Natural killer cell treated with Interleukin-12 subunit alpha and Interleukin-12 subunit beta and Interleukin-15 and Interleukin-18, amount 100 ng/mL, for 72 hours (primary cell): ENCODE measurements around the gene SLBP. TPM values are rescaled to one million over a fixed set of nuclear protein-coding genes. Genes with fewer than 3 reads are reported as not detected.

ENCODE experiments used
- ATAC-seq, 2 donors: fragments of 150-1000 bp; cut with Tn5 transposase in 1 of 2; sonication (Bioruptor Pico), chemical (Tn5 transposase) in 1 of 2; 2 replicates each; pipeline ENCODE4 v1.10.0; 2021
- DNase-seq: peaks from one replicate; pipeline ENCODE4 v3.0.0; 2022; ENCODE audit warnings: low spot score
- H3K27ac Mint-ChIP-seq, 2 donors: 1 replicate in 1 of 2; 2 replicates in 1 of 2; pipeline ENCODE4 v1.8.0; 2022; ENCODE audit warnings: mixed read lengths in 2 of 2, mild to moderate bottlenecking in 1 of 2, moderate library complexity in 1 of 2
- H3K27me3 Mint-ChIP-seq, 2 donors: 1 replicate in 1 of 2; 2 replicates in 1 of 2; pipeline ENCODE4 v1.8.0; 2022; ENCODE audit warnings: mixed read lengths in 2 of 2
- H3K36me3 Mint-ChIP-seq: one replicate; pipeline ENCODE4 v1.8.0; 2022; ENCODE audit warnings: mixed read lengths
- H3K4me1 Mint-ChIP-seq, 2 donors: 1 replicate in 1 of 2; 2 replicates in 1 of 2; pipeline ENCODE4 v1.8.0; 2022; ENCODE audit warnings: low read depth in 2 of 2, mixed read lengths in 2 of 2, mild to moderate bottlenecking in 1 of 2
- H3K4me3 Mint-ChIP-seq: one replicate; pipeline ENCODE4 v1.8.0; 2022; ENCODE audit warnings: mixed read lengths
- H3K9me3 Mint-ChIP-seq: 2 replicates; pipeline ENCODE4 v1.8.0; 2022; ENCODE audit warnings: mixed read lengths
- total RNA-seq, 2 donors: library from RNA; stranded (reverse); gene quantifications; one replicate each; pipeline ENCODE4 v1.2.3, GENCODE V29; 2022

Gene SLBP
- total RNA-seq, 2 donors from 2014 or later: 83.0 to 129 TPM

- no peaks in the 10 kb centered on the region for H3K27me3 Mint-ChIP-seq
- no peaks in the 10 kb centered on the region for H3K36me3 Mint-ChIP-seq
- no peak overlapping the region for H3K27ac Mint-ChIP-seq
Measured at GRCh38 chr4:1744552-1744951, 32.4 kb upstream of the SLBP start.

DNA sequence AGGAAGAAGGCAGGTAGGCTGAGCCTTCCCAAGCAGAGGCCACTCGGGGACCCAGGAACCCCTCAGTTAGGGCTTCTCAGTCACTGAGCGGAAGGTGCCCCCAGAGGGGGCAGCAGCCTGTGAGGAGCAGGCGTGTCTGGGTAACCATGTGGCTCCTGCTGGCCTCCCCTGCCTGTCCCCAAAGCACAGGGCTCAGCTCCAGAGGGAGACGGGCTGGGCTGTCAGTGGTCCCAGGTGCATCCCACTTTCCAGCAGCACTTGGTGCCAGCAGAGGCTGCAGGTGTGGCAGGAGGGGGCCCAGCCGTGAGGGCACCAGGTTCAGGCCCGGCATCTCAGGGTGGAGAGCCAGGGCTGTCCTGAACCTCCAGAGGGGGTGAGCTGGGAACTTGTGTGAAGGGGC, 31.9 kb upstream of the SLBP start:
- no peaks in the 10 kb centered on the region for H3K4me1 Mint-ChIP-seq
- H3K27ac Mint-ChIP-seq: no peak overlapping the region
- no peak overlapping the region for H3K4me3 Mint-ChIP-seq
- no peaks in the 10 kb centered on the region for H3K9me3 Mint-ChIP-seq
- ATAC-seq (no peak), DNase-seq (no peak)
- H3K36me3 Mint-ChIP-seq: peaks cover under 1% of the 10 kb centered on the region
- no peaks in the 10 kb centered on the region for H3K27me3 Mint-ChIP-seq

More at GRCh38 chr4:1744552-1744951, 32.4 kb upstream of the SLBP start:
- ATAC-seq (no peak), DNase-seq (no peak)
- Mint-ChIP-seq H3K4me3 (no peak overlapping the region), H3K9me3 (no peaks in the 10 kb centered on the region), H3K4me1 (no peaks in the 10 kb centered on the region)

- Mint-ChIP-seq H3K4me1 (no peaks in the 10 kb centered on the region), H3K4me3 (no peak overlapping the region), H3K27ac (no peak overlapping the region), H3K9me3 (peaks cover 3% of the 10 kb centered on the region), H3K36me3 (peaks cover 5% of the 10 kb centered on the region), H3K27me3 (no peaks in the 10 kb centered on the region)
- DNase-seq: no peak
- no peak for ATAC-seq
Measured at GRCh38 chr4:1743551-1743950, 31.4 kb upstream of the SLBP start.

DNA sequence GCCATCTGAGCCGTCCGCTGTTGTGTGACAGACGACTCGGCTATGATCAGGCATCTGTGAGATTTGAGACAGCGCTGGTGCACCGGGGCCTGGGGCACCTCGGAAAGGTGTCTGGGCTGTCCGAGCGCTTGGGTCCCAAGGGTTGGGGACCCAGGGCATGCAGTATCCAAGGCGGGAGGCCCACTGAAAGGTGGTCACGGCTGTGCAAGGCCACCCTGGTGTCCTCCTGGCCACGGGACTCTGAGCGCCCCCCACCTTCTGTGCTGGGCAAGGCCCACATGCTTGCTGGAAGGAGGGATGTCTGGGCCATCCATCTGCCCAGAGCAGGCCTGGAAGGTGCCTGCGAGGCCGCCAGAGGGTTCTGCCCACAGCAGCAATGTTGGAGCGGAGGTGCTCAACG, 29.1 kb upstream of the SLBP start:
- Mint-ChIP-seq H3K27me3 (no peaks in the 10 kb centered on the region), H3K36me3 (peaks cover 11% of the 10 kb centered on the region), H3K4me1 (no peaks in the 10 kb centered on the region), H3K4me3 (no peak overlapping the region), H3K27ac (no peak overlapping the region), H3K9me3 (peaks cover 4% of the 10 kb centered on the region)
- ATAC-seq (no peak), DNase-seq (no peak)

DNA sequence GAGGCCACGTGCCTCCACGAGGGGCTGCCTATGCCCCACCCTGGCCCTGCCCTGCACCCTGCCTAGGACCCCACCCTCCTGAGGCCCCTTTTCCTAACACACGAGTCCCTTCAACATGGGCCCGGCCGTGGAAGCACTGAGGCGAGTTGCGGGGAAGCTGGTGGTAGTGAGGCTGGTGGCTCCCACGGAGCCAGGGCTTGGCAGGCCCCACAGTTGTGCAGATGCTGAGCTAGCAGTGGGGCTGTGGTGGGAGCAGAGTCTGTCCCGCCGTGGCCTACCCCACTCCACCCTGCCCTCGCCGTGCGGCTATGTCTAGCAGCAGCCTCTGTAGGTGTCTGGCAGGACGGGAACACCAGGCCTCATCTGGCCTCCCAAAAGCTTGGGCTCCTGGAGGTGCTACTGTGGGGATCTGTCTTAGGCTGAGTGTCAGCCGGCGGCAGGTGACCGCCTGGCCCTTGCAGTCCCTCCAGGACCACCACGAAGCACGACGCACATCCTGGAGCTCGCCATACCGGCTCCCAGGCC, 28.0 kb upstream of the SLBP start:
- Mint-ChIP-seq H3K27me3 (no peaks in the 10 kb centered on the region), H3K27ac (no peak overlapping the region), H3K36me3 (peaks cover 11% of the 10 kb centered on the region), H3K9me3 (peaks cover 4% of the 10 kb centered on the region), H3K4me3 (no peak overlapping the region), H3K4me1 (no peaks in the 10 kb centered on the region)
- ATAC-seq (peak in 1 of 2 donors; percentile 21), DNase-seq (no peak)

- Mint-ChIP-seq H3K27ac (no peak overlapping the region), H3K36me3 (peaks cover 11% of the 10 kb centered on the region), H3K4me1 (no peaks in the 10 kb centered on the region), H3K27me3 (no peaks in the 10 kb centered on the region), H3K4me3 (no peak overlapping the region), H3K9me3 (peaks cover 4% of the 10 kb centered on the region)
- DNase-seq (no peak), ATAC-seq (no peak)
Measured at GRCh38 chr4:1739358-1739757, 27.2 kb upstream of the SLBP start.

DNA sequence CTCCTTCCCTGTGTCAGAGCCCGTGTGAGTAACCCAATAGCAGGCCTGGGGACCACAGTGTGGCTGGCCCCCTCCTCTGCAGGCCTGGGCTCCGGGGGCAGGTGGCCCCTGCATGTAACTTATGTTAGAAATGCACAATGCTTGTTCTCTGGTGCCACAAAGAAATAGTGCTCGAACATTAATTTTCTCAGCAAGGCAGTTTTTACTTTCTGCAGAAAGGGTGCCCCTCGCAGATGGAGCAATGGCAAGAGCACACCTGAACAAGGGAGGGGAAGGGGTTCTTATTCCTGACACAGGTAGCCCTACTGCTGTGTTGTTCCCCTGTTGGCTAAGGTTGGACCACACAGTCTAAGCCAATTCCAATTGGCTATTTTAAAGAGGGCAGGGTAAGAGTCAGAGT, 26.3 kb upstream of the SLBP start:
- no peaks in the 10 kb centered on the region for H3K4me1 Mint-ChIP-seq
- H3K36me3 Mint-ChIP-seq: peaks cover 11% of the 10 kb centered on the region
- no peaks in the 10 kb centered on the region for H3K27me3 Mint-ChIP-seq
- DNase-seq: no peak
- peaks cover 4% of the 10 kb centered on the region for H3K9me3 Mint-ChIP-seq
- no peak for ATAC-seq
- no peak overlapping the region for H3K4me3 Mint-ChIP-seq
- H3K27ac Mint-ChIP-seq: no peak overlapping the region

GRCh38 chr4:1737666-1738065, 25.5 kb upstream of the SLBP start:
- H3K4me1 Mint-ChIP-seq: no peaks in the 10 kb centered on the region
- DNase-seq (no peak), ATAC-seq (no peak)
- H3K27ac Mint-ChIP-seq: no peak overlapping the region
- H3K9me3 Mint-ChIP-seq: peaks cover 4% of the 10 kb centered on the region
- peaks cover 11% of the 10 kb centered on the region for H3K36me3 Mint-ChIP-seq
- no peaks in the 10 kb centered on the region for H3K27me3 Mint-ChIP-seq
- H3K4me3 Mint-ChIP-seq: no peak overlapping the region

DNA sequence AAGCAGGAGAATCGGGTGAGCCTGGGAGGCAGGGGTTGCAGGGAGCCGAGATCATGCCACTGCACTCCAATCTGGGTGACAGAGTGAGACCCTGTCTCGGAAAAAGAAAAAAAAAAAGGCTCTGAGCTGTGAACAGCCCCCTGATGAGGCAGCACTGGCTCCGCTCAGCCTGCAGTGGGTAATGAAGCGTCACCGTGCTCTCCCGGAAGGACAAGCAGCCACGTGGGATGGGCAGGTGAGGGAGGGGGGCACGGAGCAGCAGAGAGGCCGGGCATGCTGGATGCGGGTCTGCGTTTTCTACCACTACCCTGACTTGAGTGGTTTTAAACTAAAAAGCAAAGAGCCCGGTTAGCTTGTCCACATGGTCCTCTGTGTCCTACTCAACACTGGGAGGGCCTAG, 24.7 kb upstream of the SLBP start:
- Mint-ChIP-seq H3K36me3 (peaks cover 11% of the 10 kb centered on the region), H3K9me3 (peaks cover 4% of the 10 kb centered on the region), H3K4me3 (no peak overlapping the region), H3K27ac (no peak overlapping the region), H3K27me3 (no peaks in the 10 kb centered on the region), H3K4me1 (no peaks in the 10 kb centered on the region)
- ATAC-seq: no peak
- no peak for DNase-seq

DNA sequence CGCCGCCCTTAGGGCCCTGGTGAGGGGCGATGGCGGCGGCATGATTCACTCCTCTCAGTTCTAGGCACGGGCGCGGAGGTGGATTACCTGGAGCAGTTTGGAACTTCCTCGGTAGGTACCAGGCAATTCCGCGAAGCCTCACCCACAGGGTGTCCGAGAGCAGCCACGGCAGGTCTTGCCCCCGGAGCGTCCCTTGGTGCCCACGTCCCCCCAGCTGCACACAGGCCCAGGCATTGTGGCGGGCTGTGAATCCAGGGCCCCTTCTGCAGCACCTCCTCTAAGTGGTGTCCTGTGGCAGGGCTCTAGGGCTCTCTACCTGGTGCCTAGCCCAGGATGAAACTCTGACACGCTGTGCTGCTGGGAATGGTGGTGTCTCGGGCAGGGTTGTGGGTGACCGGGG, 23.1 kb upstream of the SLBP start:
- Mint-ChIP-seq H3K4me3 (no peak overlapping the region), H3K27ac (no peak overlapping the region), H3K9me3 (peaks cover 4% of the 10 kb centered on the region), H3K36me3 (peaks cover 11% of the 10 kb centered on the region), H3K27me3 (no peaks in the 10 kb centered on the region), H3K4me1 (no peaks in the 10 kb centered on the region)
- ATAC-seq (no peak), DNase-seq (no peak)

DNA sequence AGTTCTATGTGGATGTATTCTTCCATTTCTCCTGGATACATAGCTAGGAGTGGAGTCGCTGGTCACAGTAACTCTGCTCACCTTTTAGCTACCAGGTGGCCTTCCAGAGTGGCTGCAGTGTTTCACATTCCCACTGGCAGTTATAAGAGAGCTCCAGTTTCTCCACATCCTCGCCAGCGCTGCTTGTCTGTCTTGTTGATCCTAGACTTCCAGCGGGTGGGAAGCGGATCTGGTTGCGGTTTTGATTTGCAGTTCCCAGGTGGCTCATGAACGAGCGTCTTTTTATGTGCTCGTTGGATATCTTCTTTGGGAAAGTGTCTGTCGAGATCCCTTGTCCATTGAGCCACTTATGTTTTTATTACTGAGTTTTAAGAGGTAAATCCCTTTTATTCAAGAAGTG, 20.8 kb upstream of the SLBP start:
- no peak for ATAC-seq
- Mint-ChIP-seq H3K9me3 (no peaks in the 10 kb centered on the region), H3K36me3 (peaks cover under 1% of the 10 kb centered on the region), H3K4me1 (peaks cover 7 to 9% of the 10 kb centered on the region in 2 donors), H3K27me3 (no peaks in the 10 kb centered on the region), H3K27ac (no peak overlapping the region), H3K4me3 (no peak overlapping the region)
- no peak for DNase-seq

- no peak overlapping the region for H3K4me3 Mint-ChIP-seq
- no peaks in the 10 kb centered on the region for H3K27me3 Mint-ChIP-seq
- H3K27ac Mint-ChIP-seq: no peak overlapping the region
- no peaks in the 10 kb centered on the region for H3K9me3 Mint-ChIP-seq
- peak; percentile 45 for DNase-seq
- peaks cover 11 to 13% of the 10 kb centered on the region in 2 donors for H3K4me1 Mint-ChIP-seq
- peak in 1 of 2 donors; percentile 43 for ATAC-seq
- H3K36me3 Mint-ChIP-seq: peaks cover 5% of the 10 kb centered on the region
Measured at GRCh38 chr4:1731180-1731579, 19.1 kb upstream of the SLBP start.

- Mint-ChIP-seq H3K36me3 (peaks cover 5% of the 10 kb centered on the region), H3K27me3 (no peaks in the 10 kb centered on the region), H3K4me3 (no peak overlapping the region), H3K9me3 (no peaks in the 10 kb centered on the region), H3K27ac (no peak overlapping the region), H3K4me1 (peaks cover 14% of the 10 kb centered on the region in 2 donors)
- peak; percentile 40 for DNase-seq
- ATAC-seq: no peak
Measured at GRCh38 chr4:1730532-1731135, 18.5 kb upstream of the SLBP start.

DNA sequence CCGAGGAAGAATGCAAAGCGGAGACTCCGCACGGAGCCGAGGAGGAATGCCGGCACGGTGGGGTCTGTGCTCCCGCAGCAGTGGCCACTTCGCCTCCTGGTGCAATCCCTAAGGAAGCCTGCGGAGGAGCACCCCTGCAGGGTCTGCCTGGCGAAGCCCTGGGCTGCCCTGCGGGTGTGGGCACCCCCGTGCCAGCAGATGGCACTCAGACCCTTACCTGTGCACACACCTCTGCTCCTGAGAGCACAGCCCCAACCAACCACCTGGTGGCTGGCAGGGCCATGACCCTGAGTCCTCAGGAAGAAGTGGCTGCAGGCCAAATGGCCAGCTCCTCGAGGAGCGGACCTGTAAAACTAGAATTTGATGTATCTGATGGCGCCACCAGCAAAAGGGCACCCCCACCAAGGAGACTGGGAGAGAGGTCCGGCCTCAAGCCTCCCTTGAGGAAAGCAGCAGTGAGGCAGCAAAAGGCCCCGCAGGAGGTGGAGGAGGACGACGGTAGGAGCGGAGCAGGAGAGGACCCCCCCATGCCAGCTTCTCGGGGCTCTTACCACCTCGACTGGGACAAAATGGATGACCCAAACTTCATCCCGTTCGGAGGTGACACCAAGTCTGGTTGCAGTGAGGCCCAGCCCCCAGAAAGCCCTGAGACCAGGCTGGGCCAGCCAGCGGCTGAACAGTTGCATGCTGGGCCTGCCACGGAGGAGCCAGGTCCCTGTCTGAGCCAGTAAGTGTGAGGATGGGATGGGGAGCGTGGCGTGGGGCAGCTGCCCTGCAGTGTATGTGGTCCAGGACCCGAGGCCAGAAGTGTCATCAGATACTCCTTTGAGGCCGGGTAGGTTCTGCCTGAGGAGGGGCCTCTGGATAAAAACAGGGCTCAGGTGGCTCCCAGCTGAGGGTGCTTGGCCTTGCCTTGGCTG, 16.2 kb upstream of the SLBP start:
- Mint-ChIP-seq H3K9me3 (no peaks in the 10 kb centered on the region), H3K4me1 (peaks cover 20 to 21% of the 10 kb centered on the region in 2 donors), H3K4me3 (no peak overlapping the region), H3K27me3 (no peaks in the 10 kb centered on the region), H3K36me3 (peaks cover 5% of the 10 kb centered on the region), H3K27ac (no peak overlapping the region)
- ATAC-seq (no peak), DNase-seq (no peak)
